C4-2B (cell line): ENCODE measurements around the gene KLHDC8A.

Experiments used
- H3K27ac ChIP-seq: fragments of 450-650 bp; 2 replicates; pipeline ENCODE4 v1.5.1; 2017
- CTCF ChIP-seq: fragments of 450-650 bp; conservative IDR thresholded peaks from 2 replicates; pipeline ENCODE4 v1.5.1; 2017; ENCODE audit warnings: mild to moderate bottlenecking
- ZFX ChIP-seq: fragments of 450-650 bp; IDR thresholded peaks from 2 replicates; pipeline ENCODE4 v1.6.1; 2017

Gene KLHDC8A

GRCh38 chr1:205306929-205307566, 49.7 kb downstream of the KLHDC8A start:
- TF ChIP-seq CTCF (no peak), ZFX (no peak)
- H3K27ac ChIP-seq = no peak overlapping the region

- H3K27ac ChIP-seq = no peak overlapping the region
- TF ChIP-seq CTCF (no peak), ZFX (no peak)
Observed at GRCh38 chr1:205304695-205305070, 52.0 kb downstream of the KLHDC8A start.

- H3K27ac ChIP-seq = no peak overlapping the region
- TF ChIP-seq CTCF = no peak
- TF ChIP-seq ZFX = no peak
Observed at GRCh38 chr1:205304046-205304694, 52.6 kb downstream of the KLHDC8A start.

- no peak overlapping the region for H3K27ac ChIP-seq
- TF ChIP-seq ZFX (no peak), CTCF (no peak)
Observed at GRCh38 chr1:205303247-205303888, 53.4 kb downstream of the KLHDC8A start.

GRCh38 chr1:205301842-205302588, 54.7 kb downstream of the KLHDC8A start:
- H3K27ac ChIP-seq = no peak overlapping the region
- no peak for TF ChIP-seq CTCF
- no peak for TF ChIP-seq ZFX

- H3K27ac ChIP-seq = no peak overlapping the region
- TF ChIP-seq CTCF = no peak
- no peak for TF ChIP-seq ZFX
Observed at GRCh38 chr1:205301205-205301821, 55.4 kb downstream of the KLHDC8A start.
